NCI-H1436 (cell line): ENCODE data around the gene PIGZ.

Experiments used
- DNase-seq: peaks from one replicate; lab custom pipeline; 2025; lab: John Stamatoyannopoulos, UW

PIGZ gene

DNA sequence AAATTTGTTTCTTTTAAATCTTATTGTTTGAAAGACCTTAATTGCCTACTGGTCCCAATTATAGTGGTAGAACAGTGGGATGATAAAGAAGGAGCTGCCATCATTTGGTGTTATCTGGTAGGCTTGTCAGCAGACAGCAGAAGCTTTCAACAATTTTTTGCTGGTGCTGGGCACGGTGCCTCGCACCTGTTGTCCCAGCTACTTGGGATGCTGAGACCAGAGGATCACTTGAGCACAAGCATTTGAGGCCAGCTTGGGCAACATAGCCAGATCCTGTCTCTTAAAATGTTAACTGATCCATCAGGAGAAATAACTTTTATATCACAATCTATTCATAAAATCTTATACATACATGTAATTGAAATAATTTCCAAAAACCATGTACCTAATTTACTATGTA, 64.9 kb downstream of the PIGZ start:
- no peak for DNase-seq

DNA sequence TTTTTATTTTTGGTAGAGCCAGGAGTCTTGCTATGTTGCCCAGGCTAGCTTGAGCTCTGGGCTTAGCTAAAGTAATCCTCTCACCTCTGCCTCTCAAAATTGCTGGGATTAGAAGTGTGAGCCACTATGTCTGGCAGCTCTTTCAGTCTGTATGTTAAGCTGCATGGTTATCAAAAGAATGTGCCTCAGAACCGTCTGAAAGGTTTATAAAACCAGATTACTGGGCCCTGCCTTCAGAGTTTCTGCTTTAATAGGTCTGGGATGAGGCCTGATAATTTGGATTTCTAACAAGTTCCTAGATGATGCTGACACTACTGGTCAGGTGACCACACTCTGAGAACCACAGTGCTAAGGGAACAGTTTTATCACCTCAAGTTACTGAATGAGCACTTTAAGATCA, 66.3 kb downstream of the PIGZ start:
- DNase-seq = no peak

DNA sequence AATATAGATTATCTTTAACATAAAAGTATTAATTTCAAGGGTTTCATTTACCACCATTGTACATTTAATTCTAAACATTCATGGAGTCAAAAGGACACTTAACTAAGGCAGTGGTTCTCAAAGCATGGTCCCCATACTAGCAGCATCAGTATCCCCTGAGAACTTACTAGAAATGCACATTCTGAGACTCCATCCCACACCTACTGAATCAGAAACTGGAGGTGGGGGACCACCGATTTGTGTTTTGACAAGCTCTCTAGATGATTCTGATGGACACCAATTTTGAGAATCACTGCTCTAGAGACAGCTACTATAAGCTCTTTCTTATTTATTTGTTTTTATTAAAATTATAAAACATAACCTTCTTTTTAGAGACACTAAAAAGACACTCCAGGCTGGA, 66.9 kb downstream of the PIGZ start:
- DNase-seq = no peak
